Kidney glomerular epithelial cell (primary cell): ENCODE data around the gene RGS12.
A peak's percentile ranks its signal among the peaks of the same experiment; 100 is the strongest.

Experiments used
- DNase-seq: peaks from one replicate; lab custom pipeline; 2025; lab: John Stamatoyannopoulos, UW

RGS12 gene

GRCh38 chr4:3330707-3331106 lies 37.9 kb downstream of the RGS12 start:
- DNase-seq = no peak

- DNase-seq = no peak
Observed at GRCh38 chr4:3331511-3332394, 38.9 kb downstream of the RGS12 start.

GRCh38 chr4:3332498-3332897 lies 39.7 kb downstream of the RGS12 start:
- no peak for DNase-seq

GRCh38 chr4:3334316-3334715 lies 41.5 kb downstream of the RGS12 start:
- no peak for DNase-seq

GRCh38 chr4:3335385-3335784 lies 42.6 kb downstream of the RGS12 start:
- no peak for DNase-seq

GRCh38 chr4:3335982-3336381 lies 43.2 kb downstream of the RGS12 start:
- DNase-seq = no peak

- DNase-seq = no peak
Observed at GRCh38 chr4:3336382-3337356, 43.8 kb downstream of the RGS12 start.

- DNase-seq = no peak
Observed at GRCh38 chr4:3337357-3337732, 44.5 kb downstream of the RGS12 start.

GRCh38 chr4:3337811-3338210 lies 45.0 kb downstream of the RGS12 start:
- no peak for DNase-seq

- DNase-seq = no peak
Observed at GRCh38 chr4:3338321-3338838, 45.6 kb downstream of the RGS12 start.

- DNase-seq = no peak
Observed at GRCh38 chr4:3338976-3339531, 46.2 kb downstream of the RGS12 start.

- no peak for DNase-seq
Observed at GRCh38 chr4:3339577-3339976, 46.8 kb downstream of the RGS12 start.

GRCh38 chr4:3340038-3340699 lies 47.3 kb downstream of the RGS12 start:
- no peak for DNase-seq

- DNase-seq = no peak
Observed at GRCh38 chr4:3340700-3341083, 47.9 kb downstream of the RGS12 start.

GRCh38 chr4:3341760-3342159 lies 48.9 kb downstream of the RGS12 start:
- DNase-seq = no peak

GRCh38 chr4:3342182-3342854 lies 49.5 kb downstream of the RGS12 start:
- peak; percentile 53 for DNase-seq
